PC-3 (cell line): ENCODE measurements around the gene RMI2. TPM values are rescaled to one million over a fixed set of nuclear protein-coding genes. Genes with fewer than 3 reads are reported as not detected.

Experiments
- ATAC-seq: fragments of 200-7000 bp; cut with Tn5 transposase; 2 replicates; pipeline ENCODE4 v1.9.1; 2020; ENCODE audit warnings: mild to moderate bottlenecking, moderate library complexity
- BruUV-seq: library from RNA; stranded (reverse); fragments of 400-500 nt; replicated peaks from 2 replicates; lab custom pipeline; 2021; lab: Mats Ljungman, UMichigan
- CTCF ChIA-PET: fragments of 300-600 bp; sonication (Branson Sonifier 250); formaldehyde crosslinking; loops from one replicate; lab custom pipeline; 2022; ENCODE audit warnings: antibody characterized with exemption; lab: Charles Lee
- POLR2A ChIA-PET: fragments of 300-600 bp; sonication (Branson Sonifier 250); formaldehyde crosslinking; loops from one replicate; lab custom pipeline; 2022; ENCODE audit warnings: antibody characterized with exemption; ENCODE audit not compliant: unreplicated experiment; lab: Charles Lee
- DNase-seq: peaks from one replicate; pipeline ENCODE4 v3.0.0-alpha.2; 2015
- H2AFZ ChIP-seq: fragments of 300-600 bp; sonication (generic); 2 replicates; pipeline ENCODE4 v1.6.0; 2016; ENCODE audit warnings: antibody characterized with exemption, low read length
- H3F3A ChIP-seq: fragments of 300-600 bp; sonication (generic); one replicate; pipeline ENCODE4 v1.6.0; 2017; ENCODE audit warnings: antibody characterized with exemption, low read length, control low read depth, mild to moderate bottlenecking; ENCODE audit not compliant: unreplicated experiment
- H3K27ac ChIP-seq: fragments of 300-600 bp; sonication (generic); 2 replicates; pipeline ENCODE4 v1.5.1; 2016; ENCODE audit warnings: mild to moderate bottlenecking, low read length
- H3K27me3 ChIP-seq: fragments of 300-600 bp; sonication (generic); 2 replicates; pipeline ENCODE4 v1.6.1; 2016; ENCODE audit warnings: low read length, mixed read lengths
- H3K36me3 ChIP-seq: fragments of 300-600 bp; sonication (generic); 2 replicates; pipeline ENCODE4 v1.6.1; 2016; ENCODE audit warnings: low read depth, mixed run types, low read length, mixed read lengths
- H3K4me1 ChIP-seq: fragments of 300-600 bp; sonication (generic); 2 replicates; pipeline ENCODE4 v1.5.1; 2016; ENCODE audit warnings: low read length; ENCODE audit not compliant: insufficient read depth
- H3K4me2 ChIP-seq: fragments of 300-600 bp; sonication (generic); 2 replicates; pipeline ENCODE4 v1.6.0; 2016; ENCODE audit warnings: low read length
- H3K4me3 ChIP-seq: fragments of 300-600 bp; sonication (generic); 2 replicates; pipeline ENCODE4 v1.5.1; 2016; ENCODE audit warnings: mild to moderate bottlenecking, low read length, mixed read lengths
- H3K79me2 ChIP-seq: fragments of 300-600 bp; sonication (generic); 2 replicates; pipeline ENCODE4 v1.6.1; 2017; ENCODE audit warnings: low read length, mixed read lengths
- H3K9ac ChIP-seq: fragments of 300-600 bp; sonication (generic); 2 replicates; pipeline ENCODE4 v1.6.0; 2016; ENCODE audit warnings: mild to moderate bottlenecking, low read length
- H3K9me2 ChIP-seq: fragments of 300-600 bp; sonication (generic); replicated peaks from 2 replicates; pipeline ENCODE4 v1.6.1; 2016; ENCODE audit warnings: mixed run types, low read length, mixed read lengths
- H3K9me3 ChIP-seq: fragments of 300-600 bp; sonication (generic); 2 replicates; pipeline ENCODE4 v1.6.1; 2016; ENCODE audit warnings: low read length, mixed read lengths
- H4K20me1 ChIP-seq: fragments of 300-600 bp; sonication (generic); 2 replicates; pipeline ENCODE4 v1.6.1; 2016; ENCODE audit warnings: low read length, mixed read lengths
- EZH2 ChIP-seq: fragments of 300-600 bp; sonication (generic); IDR thresholded peaks from one replicate; pipeline ENCODE4 v1.6.1; 2017; ENCODE audit warnings: antibody characterized with exemption, mild to moderate bottlenecking, low read length; ENCODE audit not compliant: unreplicated experiment
- EZH2phosphoT487 ChIP-seq: fragments of 300-600 bp; sonication (generic); IDR thresholded peaks from 2 replicates; pipeline ENCODE4 v1.6.1; 2018; ENCODE audit warnings: mild to moderate bottlenecking, antibody characterized with exemption, low read length, borderline replicate concordance
- intact Hi-C: fragments of 100-400 bp; cut with micrococcal nuclease; formaldehyde crosslinking; loops from 2 replicates; pipeline ENCODE4 v1.9.0; 2023
- total RNA-seq: library from RNA; depleted of rRNA; stranded (reverse); fragments of >200 nt; gene quantifications from 2 replicates; pipeline ENCODE4 v1.2.3, GENCODE V29; 2014
- TF ChIP-seq, protein P1 (sequence below): fragments of 300-600 bp; sonication (generic); conservative IDR thresholded peaks from 2 replicates; pipeline ENCODE4 v1.5.1; 2017; ENCODE audit warnings: antibody characterized with exemption, low read depth, mild to moderate bottlenecking, low read length

Gene RMI2
- total RNA-seq, 1 experiment from 2014 or later = 10.9 TPM

- no peaks in the 10 kb centered on the region for H3K36me3 ChIP-seq
- ATAC-seq = no peak
- H3K4me1 ChIP-seq = peaks cover 8% of the 10 kb centered on the region; the same call in 1 of the 2 replicates
- intact Hi-C loops = no loop called here
- TF ChIP-seq EZH2 (no peak), EZH2phosphoT487 (no peak)
- TF ChIP-seq, protein P1, sequence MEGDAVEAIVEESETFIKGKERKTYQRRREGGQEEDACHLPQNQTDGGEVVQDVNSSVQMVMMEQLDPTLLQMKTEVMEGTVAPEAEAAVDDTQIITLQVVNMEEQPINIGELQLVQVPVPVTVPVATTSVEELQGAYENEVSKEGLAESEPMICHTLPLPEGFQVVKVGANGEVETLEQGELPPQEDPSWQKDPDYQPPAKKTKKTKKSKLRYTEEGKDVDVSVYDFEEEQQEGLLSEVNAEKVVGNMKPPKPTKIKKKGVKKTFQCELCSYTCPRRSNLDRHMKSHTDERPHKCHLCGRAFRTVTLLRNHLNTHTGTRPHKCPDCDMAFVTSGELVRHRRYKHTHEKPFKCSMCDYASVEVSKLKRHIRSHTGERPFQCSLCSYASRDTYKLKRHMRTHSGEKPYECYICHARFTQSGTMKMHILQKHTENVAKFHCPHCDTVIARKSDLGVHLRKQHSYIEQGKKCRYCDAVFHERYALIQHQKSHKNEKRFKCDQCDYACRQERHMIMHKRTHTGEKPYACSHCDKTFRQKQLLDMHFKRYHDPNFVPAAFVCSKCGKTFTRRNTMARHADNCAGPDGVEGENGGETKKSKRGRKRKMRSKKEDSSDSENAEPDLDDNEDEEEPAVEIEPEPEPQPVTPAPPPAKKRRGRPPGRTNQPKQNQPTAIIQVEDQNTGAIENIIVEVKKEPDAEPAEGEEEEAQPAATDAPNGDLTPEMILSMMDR = no peak
- H3K27me3 ChIP-seq = no peaks in the 10 kb centered on the region
- H3K9me3 ChIP-seq = no peaks in the 10 kb centered on the region
- no peak overlapping the region for H3K4me3 ChIP-seq
- no TSS peak for BruUV-seq
- ChIA-PET CTCF (no interaction called here), POLR2A (no interaction called here)
- H3K9ac ChIP-seq = no peak overlapping the region
- no peak overlapping the region for H2AFZ ChIP-seq
- no peaks in the 10 kb centered on the region for H3F3A ChIP-seq
- no peaks in the 10 kb centered on the region for H3K9me2 ChIP-seq
- no peaks in the 10 kb centered on the region for H3K79me2 ChIP-seq
- no peak for DNase-seq
- H4K20me1 ChIP-seq = no peaks in the 10 kb centered on the region
- no peak overlapping the region for H3K4me2 ChIP-seq
- no peak overlapping the region for H3K27ac ChIP-seq
These were observed 34.7 kb upstream of the RMI2 start for GRCh38 chr16:11310634-11310977.

GRCh38 chr16:11310997-11311561 lies 34.2 kb upstream of the RMI2 start:
- ChIA-PET CTCF (no interaction called here), POLR2A (no interaction called here)
- no peak for TF ChIP-seq EZH2
- Histone ChIP-seq H3K27me3 (no peaks in the 10 kb centered on the region), H3K27ac (no peak overlapping the region), H3K4me1 (peaks cover 8% of the 10 kb centered on the region; the same call in 1 of the 2 replicates), H3K4me3 (no peak overlapping the region), H3K9ac (no peak overlapping the region), H2AFZ (no peak overlapping the region), H3F3A (no peaks in the 10 kb centered on the region), H3K79me2 (no peaks in the 10 kb centered on the region), H3K36me3 (no peaks in the 10 kb centered on the region), H4K20me1 (no peaks in the 10 kb centered on the region), H3K9me3 (no peaks in the 10 kb centered on the region), H3K4me2 (no peak overlapping the region), H3K9me2 (no peaks in the 10 kb centered on the region)
- intact Hi-C loops = no loop called here
- no TSS peak for BruUV-seq
- DNase-seq (no peak), ATAC-seq (no peak)

- peak; percentile 71 for ATAC-seq
- no peak overlapping the region for H3K9ac ChIP-seq
These were observed 32.4 kb upstream of the RMI2 start for GRCh38 chr16:11312718-11313492.

More at GRCh38 chr16:11312718-11313492, 32.4 kb upstream of the RMI2 start:
- no peaks in the 10 kb centered on the region for H3K9me2 ChIP-seq
- peaks cover 8% of the 10 kb centered on the region; the same call in 1 of the 2 replicates for H3K4me1 ChIP-seq
- H3K27ac ChIP-seq = no peak overlapping the region
- BruUV-seq = no TSS peak
- no peaks in the 10 kb centered on the region for H4K20me1 ChIP-seq
- no peaks in the 10 kb centered on the region for H3K27me3 ChIP-seq
- intact Hi-C loops = no loop called here
- H3F3A ChIP-seq = no peaks in the 10 kb centered on the region
- peak overlapping the region; percentile 53 for H3K4me2 ChIP-seq
- CTCF ChIA-PET = no interaction called here
- H3K79me2 ChIP-seq = no peaks in the 10 kb centered on the region
- H3K36me3 ChIP-seq = no peaks in the 10 kb centered on the region
- peak overlapping the region; percentile 57 for H2AFZ ChIP-seq
- no peaks in the 10 kb centered on the region for H3K9me3 ChIP-seq
- peak; percentile 36 for DNase-seq
- TF ChIP-seq EZH2 (no peak), EZH2phosphoT487 (no peak)
- TF ChIP-seq, protein P1 = no peak
- H3K4me3 ChIP-seq = no peak overlapping the region
- POLR2A ChIA-PET = no interaction called here
